Measurements from ENCODE around the gene DRD1.

- TF ChIP-seq, protein P1, sequence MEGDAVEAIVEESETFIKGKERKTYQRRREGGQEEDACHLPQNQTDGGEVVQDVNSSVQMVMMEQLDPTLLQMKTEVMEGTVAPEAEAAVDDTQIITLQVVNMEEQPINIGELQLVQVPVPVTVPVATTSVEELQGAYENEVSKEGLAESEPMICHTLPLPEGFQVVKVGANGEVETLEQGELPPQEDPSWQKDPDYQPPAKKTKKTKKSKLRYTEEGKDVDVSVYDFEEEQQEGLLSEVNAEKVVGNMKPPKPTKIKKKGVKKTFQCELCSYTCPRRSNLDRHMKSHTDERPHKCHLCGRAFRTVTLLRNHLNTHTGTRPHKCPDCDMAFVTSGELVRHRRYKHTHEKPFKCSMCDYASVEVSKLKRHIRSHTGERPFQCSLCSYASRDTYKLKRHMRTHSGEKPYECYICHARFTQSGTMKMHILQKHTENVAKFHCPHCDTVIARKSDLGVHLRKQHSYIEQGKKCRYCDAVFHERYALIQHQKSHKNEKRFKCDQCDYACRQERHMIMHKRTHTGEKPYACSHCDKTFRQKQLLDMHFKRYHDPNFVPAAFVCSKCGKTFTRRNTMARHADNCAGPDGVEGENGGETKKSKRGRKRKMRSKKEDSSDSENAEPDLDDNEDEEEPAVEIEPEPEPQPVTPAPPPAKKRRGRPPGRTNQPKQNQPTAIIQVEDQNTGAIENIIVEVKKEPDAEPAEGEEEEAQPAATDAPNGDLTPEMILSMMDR (IDR thresholded peaks at IDR 0.05): no peak
- no peak for TF ChIP-seq POLR2A (IDR thresholded peaks at IDR 0.05)
Observed at GRCh38 chr5:175427762-175428161, 16.2 kb downstream of the DRD1 start.

Data from uterus (tissue), 2 donors.